GM18868 (cell line): ENCODE results near the gene TRIM17.

ENCODE experiments used
- ATAC-seq: cut with Tn5 transposase; IDR thresholded peaks from one replicate; pipeline ENCODE4 v1.9.1; 2021; ENCODE audit warnings: mild to moderate bottlenecking, moderate library complexity; ENCODE audit not compliant: unreplicated experiment

TRIM17 gene

DNA sequence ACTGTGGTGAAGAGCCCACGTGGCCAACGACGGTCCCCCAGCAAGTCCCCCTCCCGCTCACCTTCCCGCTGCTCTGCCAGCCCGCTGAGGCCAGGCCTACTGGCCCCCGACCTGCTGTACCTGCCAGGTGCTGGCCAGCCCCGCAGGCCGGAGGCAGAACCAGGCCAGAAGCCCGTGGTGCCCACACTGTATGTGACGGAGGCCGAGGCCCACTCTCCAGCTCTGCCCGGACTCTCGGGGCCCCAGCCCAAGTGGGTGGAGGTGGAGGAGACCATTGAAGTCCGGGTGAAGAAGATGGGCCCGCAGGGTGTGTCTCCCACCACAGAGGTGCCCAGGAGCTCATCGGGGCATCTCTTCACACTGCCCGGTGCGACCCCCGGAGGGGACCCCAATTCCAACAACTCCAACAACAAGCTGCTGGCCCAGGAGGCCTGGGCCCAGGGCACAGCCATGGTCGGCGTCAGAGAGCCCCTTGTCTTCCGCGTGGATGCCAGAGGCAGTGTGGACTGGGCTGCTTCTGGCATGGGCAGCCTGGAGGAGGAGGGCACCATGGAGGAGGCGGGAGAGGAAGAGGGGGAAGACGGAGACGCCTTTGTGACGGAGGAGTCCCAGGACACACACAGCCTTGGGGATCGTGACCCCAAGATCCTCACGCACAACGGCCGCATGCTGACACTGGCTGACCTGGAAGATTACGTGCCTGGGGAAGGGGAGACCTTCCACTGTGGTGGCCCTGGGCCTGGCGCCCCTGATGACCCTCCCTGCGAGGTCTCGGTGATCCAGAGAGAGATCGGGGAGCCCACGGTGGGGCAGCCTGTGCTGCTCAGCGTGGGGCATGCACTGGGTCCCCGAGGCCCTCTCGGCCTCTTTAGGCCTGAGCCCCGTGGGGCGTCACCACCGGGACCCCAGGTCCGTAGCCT, 56.8 kb downstream of the TRIM17 start:
- ATAC-seq = no peak

DNA sequence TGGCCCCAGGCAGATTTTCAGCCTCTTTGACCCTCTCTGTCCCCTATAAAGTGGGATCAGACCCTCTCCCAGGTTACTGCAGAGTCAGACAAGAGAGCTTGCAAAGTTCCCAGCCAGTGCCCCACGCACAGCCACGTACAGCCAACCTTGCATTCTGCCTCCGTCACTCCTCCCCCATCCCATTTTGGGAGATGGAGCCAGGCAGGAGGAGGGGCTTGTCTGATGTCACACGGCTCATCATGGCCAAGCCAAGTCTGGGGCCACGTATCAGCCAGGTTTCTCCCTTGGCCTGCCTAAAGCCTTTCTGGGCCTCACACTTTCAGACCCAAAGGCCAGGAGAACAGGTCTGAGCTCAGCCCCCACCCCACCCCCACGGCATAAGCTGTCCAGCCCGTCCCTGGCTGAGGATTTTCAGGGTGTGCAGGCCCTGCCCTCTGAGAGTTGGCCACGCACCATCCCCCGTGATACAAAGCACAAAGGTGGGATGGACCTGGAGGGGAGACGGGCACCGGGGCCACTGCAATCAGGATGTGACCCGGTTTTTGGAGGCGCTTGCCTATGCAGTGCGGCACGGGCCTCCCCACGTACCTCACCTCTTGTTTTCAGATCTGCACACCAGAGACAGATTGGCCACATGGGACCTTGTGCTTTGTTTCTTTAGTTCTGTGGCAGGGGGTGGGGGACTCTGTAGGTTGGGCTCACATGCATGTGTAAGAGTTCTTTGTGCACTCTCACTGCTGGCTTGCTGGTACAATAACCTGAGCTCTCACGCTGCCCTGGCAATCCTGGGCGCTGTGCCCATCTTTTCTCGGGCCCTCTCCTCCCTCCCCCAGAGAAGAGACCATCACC, 57.7 kb downstream of the TRIM17 start:
- ATAC-seq = no peak

DNA sequence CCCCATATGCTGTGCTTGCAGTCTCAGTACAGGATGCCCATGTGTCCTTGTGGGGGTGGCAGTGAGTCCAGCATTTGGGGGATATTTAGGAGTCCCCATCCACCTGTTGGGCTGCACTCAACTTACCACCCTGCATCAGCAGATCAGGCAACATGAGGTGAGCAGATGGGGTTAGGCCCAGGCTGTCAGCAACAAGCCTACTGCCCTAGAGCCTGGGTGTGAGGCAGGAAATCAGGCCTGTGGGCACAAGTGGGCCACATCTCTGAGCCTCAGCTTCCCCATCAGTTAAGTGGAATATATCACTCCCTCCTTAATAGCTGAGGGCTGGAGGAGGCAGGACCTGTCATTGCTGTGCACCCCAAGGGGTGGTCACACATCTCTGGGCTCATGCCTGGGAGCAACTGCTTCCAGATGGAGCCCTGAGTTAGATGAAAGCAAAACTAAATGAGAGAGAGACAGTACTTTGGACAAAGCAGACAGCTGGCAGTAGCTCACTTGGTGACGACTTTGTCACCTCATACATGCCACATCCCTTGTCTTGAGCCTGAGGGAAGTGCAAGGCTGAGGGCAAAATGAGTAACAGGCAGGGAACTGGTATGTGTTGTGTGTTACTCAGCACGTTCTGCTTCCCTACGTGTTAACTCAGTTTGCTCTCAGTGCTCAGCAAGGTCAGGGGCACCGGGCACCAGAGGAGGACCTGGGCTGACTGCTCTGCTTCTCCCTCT, 58.5 kb downstream of the TRIM17 start:
- no peak for ATAC-seq
